Coronary artery (tissue), 2 donors: ENCODE measurements around the gene TBC1D17.

Source experiments
- DNase-seq: peaks from one replicate; pipeline ENCODE4 v3.0.0-alpha.2; 2017; ENCODE audit warnings: low spot score
- H3K27ac ChIP-seq, 2 donors: fragments of 200-600 bp; sonication (generic); one replicate each; pipeline ENCODE4 v1.5.1; 2016 to 2019
- H3K4me3 ChIP-seq: fragments of 200-600 bp; sonication (generic); 2 replicates; pipeline ENCODE4 v1.5.1; 2016; ENCODE audit warnings: mild to moderate bottlenecking, moderate library complexity
- CTCF ChIP-seq: fragments of 200-600 bp; sonication (generic); IDR thresholded peaks from one replicate; pipeline ENCODE4 v1.5.1; 2019; ENCODE audit warnings: antibody characterized with exemption

Gene TBC1D17

DNA sequence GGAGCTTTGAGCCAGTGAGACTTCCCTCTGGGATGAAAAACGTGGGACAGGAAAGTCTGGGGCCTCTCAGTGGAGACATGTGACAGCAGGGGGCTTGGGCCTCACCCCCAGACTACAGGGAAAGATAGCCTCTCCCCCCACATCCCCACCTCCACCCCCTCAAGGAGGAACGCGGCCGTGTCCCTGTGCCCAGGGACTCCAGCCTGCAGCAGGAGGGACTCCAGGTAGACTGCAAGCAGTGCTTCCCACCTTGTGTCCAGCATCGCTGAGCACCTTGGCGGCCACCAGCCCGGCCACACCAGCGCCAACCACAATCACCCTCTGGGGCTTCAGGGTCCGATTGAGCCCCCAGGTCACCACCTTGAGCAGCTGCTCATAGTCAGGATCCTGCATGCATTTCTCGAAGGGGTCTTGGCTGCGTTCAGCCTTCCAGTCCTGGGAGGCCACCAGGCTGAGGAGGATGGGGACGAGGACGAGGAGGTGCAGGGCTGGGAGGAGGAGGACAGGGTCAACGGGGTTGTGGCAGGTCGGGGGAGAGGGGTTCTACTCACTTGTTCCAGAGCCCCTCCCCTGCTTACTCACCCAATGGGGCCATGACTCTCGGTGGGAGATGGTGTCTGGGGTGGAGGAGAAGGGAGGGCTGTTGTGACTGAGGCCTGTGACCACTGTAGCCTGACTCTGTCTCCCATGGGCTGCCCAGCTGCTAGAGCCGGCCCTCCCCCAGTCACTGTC is 18.2 kb downstream of the TBC1D17 start:
- no peak for TF ChIP-seq CTCF
- no peak for DNase-seq
- Histone ChIP-seq H3K4me3 (no peak overlapping the region), H3K27ac (no peak overlapping the region)

GRCh38 chr19:49896863-49897621 is 19.5 kb downstream of the TBC1D17 start, which contains the start of gene IL4I1:
TSS of gene IL4I1 (minus strand) at chr19:49896887. CDS start at chr19:49896160, 727 bp downstream.
- DNase-seq, result no peak
- Histone ChIP-seq H3K27ac (peak within 1 kb of the TSS in 1 of 2 donors; percentile 74), H3K4me3 (peak within 1 kb of the TSS; percentile 28)
- no peak for TF ChIP-seq CTCF

GRCh38 chr19:49904136-49904535 is 26.6 kb downstream of the TBC1D17 start:
- TF ChIP-seq CTCF, result no peak
- no peak overlapping the region for H3K27ac ChIP-seq
- H3K4me3 ChIP-seq, result no peak overlapping the region
- no peak for DNase-seq

DNA sequence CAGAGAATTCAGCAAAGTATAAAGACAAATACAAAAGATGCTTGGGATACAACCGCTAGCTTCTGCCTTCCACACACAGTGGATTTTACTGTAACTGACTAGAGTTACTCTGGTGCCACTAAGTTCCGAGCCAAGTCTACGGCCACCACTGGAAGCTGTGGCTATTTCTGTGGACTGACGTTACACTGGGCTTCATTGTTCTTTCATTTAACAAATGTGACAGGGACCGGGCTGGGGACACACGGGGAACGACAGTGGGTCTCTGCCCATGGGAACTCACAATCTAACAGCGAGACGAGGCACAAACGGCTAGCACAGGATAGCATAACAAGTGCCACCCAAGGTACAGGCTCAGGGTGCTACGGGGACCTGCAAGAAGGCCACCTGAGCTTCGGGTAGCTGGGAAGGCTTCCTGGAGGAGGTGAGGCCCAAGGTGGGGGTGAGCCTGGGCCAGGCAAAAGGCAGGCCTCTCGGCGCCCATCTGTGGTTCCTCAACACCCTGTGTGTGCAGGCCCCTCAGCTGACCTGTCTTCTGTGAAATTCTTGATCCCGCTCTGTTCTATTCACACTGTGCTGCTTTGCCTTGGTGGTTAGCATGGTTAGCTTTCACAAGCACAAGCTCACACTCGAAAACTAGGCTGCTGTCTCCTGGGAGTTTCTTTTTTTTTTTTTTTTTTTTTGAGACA is 29.5 kb downstream of the TBC1D17 start:
- no peak overlapping the region for H3K27ac ChIP-seq
- no peak for DNase-seq
- no peak overlapping the region for H3K4me3 ChIP-seq
- no peak for TF ChIP-seq CTCF

GRCh38 chr19:49907745-49908446 is 30.4 kb downstream of the TBC1D17 start:
- Histone ChIP-seq H3K4me3 (no peak overlapping the region), H3K27ac (no peak overlapping the region)
- no peak for DNase-seq
- TF ChIP-seq CTCF, result no peak

- Histone ChIP-seq H3K4me3 (no peak overlapping the region), H3K27ac (no peak overlapping the region)
- DNase-seq, result no peak
- TF ChIP-seq CTCF, result no peak
Observed at GRCh38 chr19:49908480-49909420, 31.2 kb downstream of the TBC1D17 start.
